Raji (cell line): Measurements from ENCODE around the gene RBM15.

Experiments used
- POLR2A ChIP-seq: IDR thresholded peaks from 2 replicates; pipeline ENCODE4 v1.6.1; 2011; ENCODE audit warnings: low read depth, low read length, control low read depth; ENCODE audit not compliant: insufficient read depth

Gene RBM15

GRCh38 chr1:110356379-110356778 lies 17.2 kb downstream of the RBM15 start:
- no peak for TF ChIP-seq POLR2A

DNA sequence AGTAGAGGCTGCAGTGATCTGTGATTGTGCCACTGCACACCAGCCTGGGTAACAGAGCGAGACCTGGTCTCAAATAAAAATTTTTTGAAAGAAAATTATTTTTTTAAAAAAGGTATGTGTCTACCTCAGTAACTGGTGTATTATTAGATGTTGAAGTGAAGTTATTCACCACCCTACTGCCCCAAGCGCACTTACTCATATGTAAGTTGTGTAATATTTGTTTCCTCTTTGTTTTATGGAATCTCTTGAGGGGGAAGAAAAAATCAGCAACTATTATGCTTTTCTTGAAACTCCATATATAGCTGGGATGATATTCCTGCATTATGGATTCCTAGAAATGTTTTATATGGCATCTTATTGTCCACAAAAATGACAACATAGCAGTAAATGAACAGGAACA lies 21.3 kb downstream of the RBM15 start:
- no peak for TF ChIP-seq POLR2A

DNA sequence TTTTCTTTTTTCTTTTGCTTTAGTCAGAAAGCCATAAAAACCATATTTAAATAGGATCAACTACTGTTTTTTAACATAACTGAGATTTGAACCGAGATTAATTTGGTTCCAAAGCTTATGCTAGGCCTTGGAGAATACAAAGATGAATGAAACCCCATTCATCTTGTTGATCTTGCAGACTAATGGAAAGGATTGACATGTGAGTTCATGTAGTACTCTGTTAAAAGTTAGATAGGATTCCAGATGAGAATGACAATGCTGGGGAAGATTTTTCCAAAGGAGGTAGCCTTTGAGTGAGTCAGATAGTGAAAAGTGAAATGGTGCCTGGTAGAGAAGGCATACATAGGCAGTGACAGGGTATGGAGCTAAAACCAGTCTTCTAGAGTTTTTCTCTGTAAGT lies 22.7 kb downstream of the RBM15 start:
- no peak for TF ChIP-seq POLR2A

DNA sequence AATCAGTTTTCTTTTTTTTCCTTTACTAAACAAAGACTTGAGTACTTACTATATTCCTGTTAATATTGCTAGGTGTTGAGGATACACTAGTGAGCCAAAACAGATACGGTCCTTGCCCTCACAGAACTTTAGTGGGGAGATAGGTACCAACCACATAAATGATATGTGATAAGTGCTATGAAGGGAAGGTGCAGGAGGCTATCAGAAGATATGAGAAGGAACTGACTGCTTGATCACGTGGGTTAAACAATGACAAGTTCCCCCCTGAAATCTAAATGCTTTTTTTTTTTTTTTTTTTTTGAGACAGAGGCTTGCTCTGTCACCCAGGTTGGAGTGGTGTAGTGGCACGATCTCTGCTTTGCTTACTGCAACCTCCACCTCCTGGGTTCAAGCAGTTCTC lies 25.0 kb downstream of the RBM15 start:
- TF ChIP-seq POLR2A, result no peak

GRCh38 chr1:110370827-110371226 lies 31.6 kb downstream of the RBM15 start:
- TF ChIP-seq POLR2A, result no peak

GRCh38 chr1:110375490-110375889 lies 36.3 kb downstream of the RBM15 start:
- TF ChIP-seq POLR2A, result no peak

GRCh38 chr1:110380672-110381283 lies 41.6 kb downstream of the RBM15 start:
- TF ChIP-seq POLR2A, result no peak

GRCh38 chr1:110383251-110383990 lies 44.2 kb downstream of the RBM15 start:
- TF ChIP-seq POLR2A, result no peak

DNA sequence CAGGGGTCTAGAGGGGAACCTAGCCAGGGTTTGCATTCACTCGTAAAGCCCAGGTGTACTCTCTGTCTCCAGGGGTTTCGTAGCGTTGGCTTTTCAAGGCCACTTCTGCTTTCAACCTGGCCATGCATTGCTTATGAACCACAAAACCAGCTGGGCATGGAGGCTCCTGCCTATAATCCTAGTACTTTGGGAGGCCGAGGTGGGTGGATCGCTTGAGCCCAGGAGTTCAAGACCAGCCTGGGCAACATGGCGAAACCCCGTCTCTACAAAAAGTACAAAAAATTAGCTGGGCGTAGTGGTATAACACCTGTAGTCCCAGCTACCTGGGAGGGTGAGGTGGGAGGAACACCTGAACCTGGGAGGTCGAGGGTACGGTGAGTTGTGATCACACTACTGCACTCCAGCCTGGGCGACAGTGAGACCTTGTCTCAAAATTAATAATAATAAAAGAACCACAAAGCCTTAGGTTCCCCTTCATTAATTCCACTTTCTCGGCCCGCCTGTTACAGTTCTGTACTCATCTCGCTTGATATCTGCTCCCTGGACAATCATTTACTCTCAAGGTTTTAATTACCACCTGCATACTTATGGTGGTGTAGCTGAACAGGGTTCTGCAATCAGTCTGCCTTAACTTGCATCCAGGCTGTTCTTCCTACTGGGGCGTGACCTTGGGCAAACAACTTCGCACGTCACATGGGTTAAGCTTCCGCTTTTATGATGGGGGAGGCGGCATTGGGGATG lies 45.6 kb downstream of the RBM15 start:
- TF ChIP-seq POLR2A, result peak; percentile 37; the same call in 1 of the 2 replicates

DNA sequence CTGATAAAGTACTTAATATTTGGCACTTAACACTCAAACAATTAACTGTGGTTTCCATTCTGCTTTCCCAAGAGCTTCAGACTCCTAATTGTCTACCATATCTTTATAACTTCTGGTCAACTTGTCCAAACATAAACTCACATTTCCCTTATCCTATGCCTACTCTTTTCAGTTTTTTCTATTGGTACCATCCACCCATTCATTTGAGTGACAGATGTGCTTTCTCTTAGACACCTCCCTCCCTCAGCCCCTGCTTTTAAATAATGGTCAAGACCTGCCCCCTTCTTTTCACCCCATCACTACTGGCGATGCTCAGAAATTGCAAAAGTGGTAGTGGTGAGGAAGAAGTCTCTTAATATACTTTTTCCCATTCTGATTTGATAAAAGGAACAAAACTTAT lies 46.2 kb downstream of the RBM15 start:
- TF ChIP-seq POLR2A, result no peak

- no peak for TF ChIP-seq POLR2A
These were observed 48.0 kb downstream of the RBM15 start for GRCh38 chr1:110387048-110387754.

DNA sequence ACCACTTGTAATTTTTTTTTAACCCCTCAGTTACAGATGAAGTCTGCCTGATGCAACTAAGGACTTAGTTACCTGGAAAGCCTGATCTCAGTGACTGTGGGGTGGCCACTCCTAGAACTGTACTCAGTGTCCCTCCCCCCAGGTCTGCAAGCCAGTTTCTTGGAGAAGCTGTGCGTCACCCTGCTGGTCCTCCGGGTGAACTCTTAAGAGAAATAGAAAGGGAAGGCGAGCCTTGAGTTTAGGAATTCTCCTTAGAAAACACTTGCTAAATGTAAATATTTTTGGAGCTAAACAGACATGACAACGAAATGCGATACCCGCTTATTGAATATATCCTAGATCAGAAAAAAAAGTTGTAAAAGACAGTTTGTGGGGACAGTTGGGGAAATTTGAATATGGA lies 50.9 kb downstream of the RBM15 start:
- no peak for TF ChIP-seq POLR2A

GRCh38 chr1:110390692-110391245 lies 51.6 kb downstream of the RBM15 start, which contains the start of gene SLC16A4:
Gene SLC16A4, minus strand, starts transcription at chr1:110391026. Its CDS starts 1,703 bp downstream, at chr1:110389323.
- TF ChIP-seq POLR2A, result no peak

DNA sequence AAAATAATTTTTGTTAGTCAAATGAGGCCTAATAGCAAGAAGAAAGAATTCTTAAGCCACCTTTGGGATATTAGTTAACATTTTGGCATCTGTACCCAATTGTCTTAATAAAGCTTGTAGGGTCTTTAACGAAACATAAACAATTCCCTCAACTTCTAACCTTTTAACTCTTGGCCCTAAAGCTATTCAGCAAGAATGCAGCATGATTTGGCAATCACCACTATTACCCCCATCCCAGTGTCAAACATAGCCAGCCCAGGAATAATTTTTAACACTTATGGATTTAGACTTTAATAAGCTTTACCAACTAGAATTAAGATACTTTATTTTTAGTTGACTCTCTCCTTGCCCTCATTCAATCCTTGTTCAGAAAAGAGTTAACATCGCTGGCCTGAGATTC lies 54.1 kb downstream of the RBM15 start:
- TF ChIP-seq POLR2A, result no peak
